Heart left ventricle (tissue), 13 donors: ENCODE results near the gene CNOT6L.

Experiments
- POLR2A ChIP-seq, 2 donors: fragments of 450-650 bp; IDR thresholded peaks; one replicate each; pipeline ENCODE4 v1.6.1; 2017; ENCODE audit warnings: antibody characterized with exemption in 2 of 2, mild to moderate bottlenecking in 2 of 2, moderate library complexity in 2 of 2
- TF ChIP-seq, protein P1 (sequence below), 12 donors: fragments of 200-600 bp; sonication (generic) in 4 of 12; IDR thresholded peaks; one replicate each; pipeline versions ENCODE4 v1.5.0 to v1.8.0; 2018 to 2022; ENCODE audit warnings: antibody characterized with exemption in 12 of 12, mild to moderate bottlenecking in 5 of 12
- donor health status: ischemic (EF 13 %, LVEDD 7.1; RV severe dilation, severe dysfunction).
- donor health status: DM: no; HTN: yes; CAD: no.
- donor health status: DM: no; HTN: no; CAD: no.
- donor health status: ischemic (EF 25% LVEDD 6.9; RV normal size, moderate dysfunction).
- donor health status: ischemic (EF 25% LVEDD 5.7; RV mildly dilated, moderate dysfunction).
- donor health status: ischemic (EF 35%, LVEDD 5.7; RV mildly dilated, moderate dysfunction).
- donor health status: nonischemic (EF 11% LVEDD 7.7; RV severe dilation, severe dysfunction).
- donor health status: DM: yes; HTN: yes; CAD: no.
- donor health status: PGD.
- donor health status: ischemic (EF 29% LVEDD 5.4; RV normal size, mild dysfunction).
- donor health status: nonischemic (EF 23%, LVEDD 6.1; RV moderate dilation, normal function).

DNA sequence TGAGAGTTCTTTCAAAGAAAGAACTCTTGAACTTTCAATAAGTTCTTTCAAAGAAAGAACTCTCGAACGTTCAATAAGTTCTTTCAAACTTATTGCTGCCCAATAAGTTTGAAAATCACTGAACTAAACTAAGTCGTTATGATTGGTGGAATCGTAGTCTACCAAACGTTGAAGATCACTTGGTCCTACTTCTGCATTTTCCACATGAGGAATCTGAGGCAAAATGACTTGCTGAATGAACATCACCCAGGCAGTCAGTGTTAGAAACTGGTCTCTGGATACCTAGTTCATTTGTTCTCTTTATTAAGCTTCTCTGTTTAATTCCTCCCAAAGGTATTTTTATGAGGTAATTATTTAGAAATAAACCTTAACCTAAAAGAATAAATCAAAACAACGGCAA, 7.1 kb upstream of the CNOT6L start:
- TF ChIP-seq, protein P1, sequence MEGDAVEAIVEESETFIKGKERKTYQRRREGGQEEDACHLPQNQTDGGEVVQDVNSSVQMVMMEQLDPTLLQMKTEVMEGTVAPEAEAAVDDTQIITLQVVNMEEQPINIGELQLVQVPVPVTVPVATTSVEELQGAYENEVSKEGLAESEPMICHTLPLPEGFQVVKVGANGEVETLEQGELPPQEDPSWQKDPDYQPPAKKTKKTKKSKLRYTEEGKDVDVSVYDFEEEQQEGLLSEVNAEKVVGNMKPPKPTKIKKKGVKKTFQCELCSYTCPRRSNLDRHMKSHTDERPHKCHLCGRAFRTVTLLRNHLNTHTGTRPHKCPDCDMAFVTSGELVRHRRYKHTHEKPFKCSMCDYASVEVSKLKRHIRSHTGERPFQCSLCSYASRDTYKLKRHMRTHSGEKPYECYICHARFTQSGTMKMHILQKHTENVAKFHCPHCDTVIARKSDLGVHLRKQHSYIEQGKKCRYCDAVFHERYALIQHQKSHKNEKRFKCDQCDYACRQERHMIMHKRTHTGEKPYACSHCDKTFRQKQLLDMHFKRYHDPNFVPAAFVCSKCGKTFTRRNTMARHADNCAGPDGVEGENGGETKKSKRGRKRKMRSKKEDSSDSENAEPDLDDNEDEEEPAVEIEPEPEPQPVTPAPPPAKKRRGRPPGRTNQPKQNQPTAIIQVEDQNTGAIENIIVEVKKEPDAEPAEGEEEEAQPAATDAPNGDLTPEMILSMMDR (IDR thresholded peaks at IDR 0.05): no peak
- TF ChIP-seq POLR2A (IDR thresholded peaks at IDR 0.05): no peak
